HEK293T (cell line): ENCODE data around the gene LETM1.

Experiments
- BHLHE40 ChIP-seq: fragments of 450-650 bp; IDR thresholded peaks from 2 replicates; pipeline ENCODE4 v1.6.1; 2016; ENCODE audit warnings: mild to moderate bottlenecking, moderate library complexity, borderline replicate concordance
- ELF4 ChIP-seq: fragments of 450-650 bp; IDR thresholded peaks from 2 replicates; pipeline ENCODE4 v1.6.1; 2017; ENCODE audit warnings: antibody characterized with exemption
- FOXK2 ChIP-seq: fragments of 450-650 bp; IDR thresholded peaks from 2 replicates; pipeline ENCODE4 v1.6.1; 2016; ENCODE audit warnings: mild to moderate bottlenecking
- HDGF ChIP-seq: fragments of 450-650 bp; IDR thresholded peaks from 2 replicates; pipeline ENCODE4 v1.6.1; 2017; ENCODE audit warnings: antibody characterized with exemption, borderline replicate concordance
- SP1 ChIP-seq: fragments of 450-650 bp; IDR thresholded peaks from 2 replicates; pipeline ENCODE4 v1.6.1; 2017

DNA sequence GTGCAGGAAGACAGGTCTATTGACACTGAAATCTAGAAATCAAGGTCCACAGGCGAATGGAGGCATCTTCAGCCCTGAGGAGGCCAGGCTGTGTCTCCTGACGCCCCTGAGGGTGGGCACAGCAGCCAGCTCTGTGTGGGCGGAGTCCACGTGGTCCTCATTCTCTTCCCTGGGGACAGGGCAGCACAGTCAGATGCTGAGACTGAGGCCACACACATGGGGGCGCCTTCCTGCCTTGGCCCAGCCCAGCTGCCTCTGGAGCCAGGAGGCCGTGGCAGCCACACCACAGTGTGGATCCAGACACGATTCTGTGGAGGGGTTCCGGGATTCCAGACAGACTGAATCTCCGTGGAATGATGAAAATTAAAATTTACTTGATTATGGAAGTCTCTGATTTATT, 42.0 kb downstream of the LETM1 start:
- TF ChIP-seq BHLHE40 (no peak), SP1 (no peak), HDGF (no peak), FOXK2 (no peak), ELF4 (no peak)
